SK-N-SH treated with all-trans-retinoic acid at 6 μM for 48 hours (cell line): ENCODE data around the gene MCCD1.

Experiments used
- CREB5 ChIP-seq: fragments of 250-450 bp; sonication (Bioruptor Pico); IDR thresholded peaks from 2 replicates; pipeline ENCODE4 v1.5.1; 2020; ENCODE audit warnings: low read depth, mild to moderate bottlenecking, moderate library complexity
- ESRRG ChIP-seq: fragments of 250-450 bp; sonication (Bioruptor Pico); IDR thresholded peaks from 2 replicates; pipeline ENCODE4 v1.6.1; 2021; ENCODE audit warnings: mild to moderate bottlenecking
- ISL1 ChIP-seq: fragments of 250-450 bp; sonication (Bioruptor Pico); IDR thresholded peaks from 2 replicates; pipeline ENCODE4 v2.1.2; 2022; ENCODE audit warnings: mild to moderate bottlenecking, moderate library complexity
- PATZ1 ChIP-seq: fragments of 250-450 bp; sonication (Bioruptor Pico); IDR thresholded peaks from 2 replicates; pipeline ENCODE4 v1.8.0; 2020; ENCODE audit warnings: mild to moderate bottlenecking, moderate library complexity, borderline replicate concordance
- POU6F1 ChIP-seq: fragments of 250-450 bp; sonication (Bioruptor Pico); IDR thresholded peaks from 2 replicates; pipeline ENCODE4 v1.8.0; 2021; ENCODE audit warnings: low read depth, mild to moderate bottlenecking, moderate library complexity, borderline replicate concordance
- PPARA ChIP-seq: fragments of 250-450 bp; sonication (Bioruptor Pico); IDR thresholded peaks from 2 replicates; pipeline ENCODE4 v1.5.0; 2020; ENCODE audit warnings: mild to moderate bottlenecking, borderline replicate concordance
- SNAI2 ChIP-seq: fragments of 250-450 bp; sonication (Bioruptor Pico); IDR thresholded peaks from 2 replicates; pipeline ENCODE4 v1.5.0; 2020; ENCODE audit warnings: mild to moderate bottlenecking, moderate library complexity
- TCF4 ChIP-seq: fragments of 250-450 bp; sonication (Bioruptor Pico); IDR thresholded peaks from 2 replicates; pipeline ENCODE4 v1.8.0; 2021; ENCODE audit warnings: mild to moderate bottlenecking, moderate library complexity, borderline replicate concordance
- TOX ChIP-seq: fragments of 250-450 bp; sonication (Bioruptor Pico); IDR thresholded peaks from 2 replicates; pipeline ENCODE4 v1.8.0; 2021; ENCODE audit warnings: mild to moderate bottlenecking, moderate library complexity, borderline replicate concordance
- ZC3H10 ChIP-seq: fragments of 250-450 bp; sonication (Bioruptor Pico); IDR thresholded peaks from 2 replicates; pipeline ENCODE4 v1.5.1; 2021; ENCODE audit warnings: mild to moderate bottlenecking, moderate library complexity
- ZFP30 ChIP-seq: fragments of 450-650 bp; formaldehyde crosslinking; IDR thresholded peaks from 2 replicates; pipeline ENCODE4 v1.5.0; 2022; ENCODE audit warnings: mild to moderate bottlenecking, moderate library complexity
- ZNF8 ChIP-seq: fragments of 450-650 bp; formaldehyde crosslinking; IDR thresholded peaks from 2 replicates; pipeline ENCODE4 v1.5.0; 2020; ENCODE audit warnings: mild to moderate bottlenecking, moderate library complexity

- no peak for TF ChIP-seq ZFP30
- no peak for TF ChIP-seq ZC3H10 (CRISPR knock-in tag)
- no peak for TF ChIP-seq TOX (CRISPR knock-in tag)
- no peak for TF ChIP-seq TCF4 (CRISPR knock-in tag)
- TF ChIP-seq PATZ1 (CRISPR knock-in tag) = no peak
- no peak for TF ChIP-seq ISL1 (CRISPR knock-in tag)
- TF ChIP-seq SNAI2 = no peak
- TF ChIP-seq PPARA = no peak
- no peak for TF ChIP-seq ESRRG (CRISPR knock-in tag)
- no peak for TF ChIP-seq POU6F1 (CRISPR knock-in tag)
- no peak for TF ChIP-seq ZNF8 (CRISPR knock-in tag)
- no peak for TF ChIP-seq CREB5
Measured at GRCh38 chr6:31560697-31561058, 31.9 kb downstream of the MCCD1 start.
